HG02885 (cell line): ENCODE data around the gene EYA3.
A peak's percentile ranks its signal among the peaks of the same experiment; 100 is the strongest.

ENCODE experiments used
- ATAC-seq: cut with Tn5 transposase; IDR thresholded peaks from one replicate; pipeline ENCODE4 v1.9.1; 2021; ENCODE audit warnings: mild to moderate bottlenecking; ENCODE audit not compliant: unreplicated experiment, poor library complexity

The EYA3 gene

DNA sequence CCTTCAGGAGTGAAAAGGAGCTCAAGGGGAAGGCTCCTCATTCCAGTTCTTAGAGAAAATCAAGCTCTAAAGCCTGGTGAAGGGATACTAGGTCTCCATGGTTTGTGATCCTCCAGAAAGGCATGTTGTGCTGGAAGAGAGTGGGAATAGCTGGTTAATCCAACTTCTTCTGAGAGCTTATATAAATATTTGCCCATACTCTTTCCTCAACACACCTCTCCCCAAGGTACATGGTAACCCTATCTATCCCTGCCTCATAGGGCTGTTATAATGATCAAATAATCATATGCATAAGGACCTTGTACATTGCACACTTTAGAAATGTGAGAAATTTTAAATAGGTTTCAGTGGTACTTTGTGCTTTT lies 114.0 kb downstream of the EYA3 start:
- no peak for ATAC-seq

DNA sequence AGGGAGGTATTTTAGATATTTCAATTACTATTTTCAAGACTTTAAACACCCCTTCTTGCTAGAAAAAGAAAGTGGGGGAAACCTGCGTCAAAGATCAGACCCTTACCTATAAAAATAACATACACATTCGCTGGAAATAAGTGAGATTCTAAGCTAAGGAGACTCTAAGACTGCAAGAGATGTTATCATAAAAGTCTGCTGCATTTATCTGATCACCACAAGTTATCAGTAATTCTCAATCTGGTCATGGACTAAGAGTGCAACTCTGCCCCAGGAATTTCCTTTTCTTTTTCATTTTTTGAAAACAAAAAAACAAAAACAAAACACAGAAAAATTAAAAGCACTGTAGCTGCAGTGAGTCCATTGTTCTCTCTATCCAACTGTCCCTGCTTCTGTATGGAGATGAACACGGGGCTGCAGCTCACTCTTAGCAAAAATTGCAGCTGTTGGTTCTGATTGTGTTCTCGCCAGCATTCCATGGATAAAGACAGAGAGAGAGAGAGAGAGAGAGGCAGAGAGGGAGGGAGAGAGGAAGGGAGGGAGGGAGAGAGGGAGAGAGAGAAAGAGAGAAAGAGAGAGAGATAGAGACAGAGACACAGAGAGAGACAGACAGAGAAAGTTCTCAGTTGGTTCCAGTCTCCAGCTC lies 114.5 kb downstream of the EYA3 start:
- no peak for ATAC-seq

DNA sequence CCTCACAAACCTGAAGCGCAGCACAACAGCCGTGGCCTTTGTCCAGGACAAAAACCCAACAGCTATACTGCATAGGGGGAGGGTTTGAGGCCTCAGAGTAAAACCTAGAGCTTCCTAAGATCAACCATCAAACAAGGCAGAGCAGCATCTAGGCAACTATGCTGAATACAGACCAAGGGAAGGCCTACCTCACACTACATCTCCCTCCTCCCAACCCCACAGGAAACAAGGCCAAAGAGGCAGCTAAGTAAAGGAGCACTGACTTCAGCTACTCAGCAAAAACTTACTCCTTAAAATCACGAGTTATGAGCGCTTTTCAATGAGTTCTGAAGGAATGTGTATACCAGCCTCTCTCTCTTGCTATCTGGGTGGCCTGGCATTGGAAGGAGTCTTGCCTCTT lies 116.3 kb downstream of the EYA3 start:
- ATAC-seq = no peak

DNA sequence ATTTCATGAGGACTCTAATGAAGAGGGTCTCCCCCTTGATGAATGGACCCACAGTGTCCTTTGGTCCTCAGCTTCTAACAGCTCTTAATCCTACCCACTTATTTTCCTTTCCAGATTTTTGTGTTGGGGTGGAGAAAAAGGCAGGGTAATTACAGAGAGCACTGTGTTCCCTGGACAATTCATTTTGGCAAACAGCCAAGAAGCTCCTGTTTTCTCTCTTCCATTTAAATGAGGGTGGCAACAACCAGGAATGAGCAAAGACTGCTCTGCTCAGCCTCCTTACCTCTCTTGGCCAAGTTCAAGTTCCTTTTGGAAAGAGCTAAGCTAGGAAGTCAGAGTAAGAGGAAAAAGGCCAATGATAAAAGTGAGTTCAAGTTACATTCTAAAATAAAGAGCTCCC lies 116.7 kb downstream of the EYA3 start:
- no peak for ATAC-seq

DNA sequence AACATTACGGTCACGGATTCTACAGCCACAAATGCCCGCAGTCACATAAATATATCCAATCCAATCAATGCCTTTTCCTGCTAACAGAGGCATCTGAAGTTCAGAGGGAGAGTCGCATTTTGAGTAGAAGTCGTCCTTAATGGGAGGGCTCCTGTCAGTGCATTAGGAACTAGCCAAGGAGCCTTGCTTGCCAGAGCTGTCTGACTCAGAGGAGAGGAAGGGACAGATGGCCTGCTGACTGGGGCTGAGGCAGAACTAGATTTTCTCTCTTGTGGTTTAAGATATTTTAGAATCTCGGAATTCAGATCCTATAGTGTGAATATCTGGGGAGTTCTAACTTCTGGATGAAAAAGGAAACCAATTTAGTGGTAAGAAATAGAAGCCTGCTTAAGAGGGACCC lies 118.0 kb downstream of the EYA3 start:
- no peak for ATAC-seq

DNA sequence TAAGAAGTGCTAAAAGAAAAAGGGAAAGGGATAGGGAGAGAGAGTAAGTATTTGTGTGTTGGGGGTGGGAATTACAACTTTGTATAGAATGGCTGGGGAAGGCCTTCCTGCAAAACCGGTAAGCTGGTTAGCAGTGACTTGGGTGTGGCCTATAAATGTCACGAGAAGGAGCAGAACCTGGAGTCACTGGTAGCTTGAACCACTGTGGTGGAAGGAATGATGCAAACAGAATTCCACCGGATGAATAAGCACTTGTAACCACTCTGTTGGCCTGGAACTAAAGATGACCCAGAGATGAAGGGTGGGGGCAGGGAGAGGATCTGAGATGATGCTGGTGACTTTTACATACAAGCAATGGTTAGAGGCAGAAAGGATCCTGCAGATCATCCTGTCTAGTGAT lies 119.7 kb downstream of the EYA3 start:
- ATAC-seq = no peak

DNA sequence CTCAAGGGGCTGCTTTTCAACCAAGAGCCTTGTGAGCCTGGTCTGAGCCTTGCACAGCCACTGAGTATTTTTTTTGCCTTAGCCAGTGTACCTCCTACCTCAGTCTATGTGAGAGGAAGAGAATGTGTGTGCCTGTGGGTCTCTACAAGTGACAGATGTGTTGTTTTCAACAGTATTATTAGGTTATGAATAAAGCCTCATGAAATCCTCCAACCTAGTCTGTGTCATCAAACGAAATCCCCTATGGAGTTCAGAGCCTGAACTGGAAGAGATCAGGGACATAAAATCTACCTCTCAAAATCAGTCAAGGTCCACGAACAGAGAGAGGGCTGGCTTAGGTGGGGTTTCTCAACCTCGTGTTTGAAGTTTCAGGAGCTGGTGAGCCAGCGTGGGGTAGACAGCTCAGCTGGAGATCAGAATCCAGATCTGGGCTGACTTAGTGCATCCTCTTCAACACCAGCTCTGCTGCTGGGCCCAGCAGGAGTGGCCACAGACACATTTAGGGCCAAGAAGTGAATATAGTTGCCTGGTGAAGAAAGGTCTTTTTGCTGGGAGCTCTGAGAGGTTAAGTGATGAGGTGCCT lies 120.4 kb downstream of the EYA3 start:
- no peak for ATAC-seq

DNA sequence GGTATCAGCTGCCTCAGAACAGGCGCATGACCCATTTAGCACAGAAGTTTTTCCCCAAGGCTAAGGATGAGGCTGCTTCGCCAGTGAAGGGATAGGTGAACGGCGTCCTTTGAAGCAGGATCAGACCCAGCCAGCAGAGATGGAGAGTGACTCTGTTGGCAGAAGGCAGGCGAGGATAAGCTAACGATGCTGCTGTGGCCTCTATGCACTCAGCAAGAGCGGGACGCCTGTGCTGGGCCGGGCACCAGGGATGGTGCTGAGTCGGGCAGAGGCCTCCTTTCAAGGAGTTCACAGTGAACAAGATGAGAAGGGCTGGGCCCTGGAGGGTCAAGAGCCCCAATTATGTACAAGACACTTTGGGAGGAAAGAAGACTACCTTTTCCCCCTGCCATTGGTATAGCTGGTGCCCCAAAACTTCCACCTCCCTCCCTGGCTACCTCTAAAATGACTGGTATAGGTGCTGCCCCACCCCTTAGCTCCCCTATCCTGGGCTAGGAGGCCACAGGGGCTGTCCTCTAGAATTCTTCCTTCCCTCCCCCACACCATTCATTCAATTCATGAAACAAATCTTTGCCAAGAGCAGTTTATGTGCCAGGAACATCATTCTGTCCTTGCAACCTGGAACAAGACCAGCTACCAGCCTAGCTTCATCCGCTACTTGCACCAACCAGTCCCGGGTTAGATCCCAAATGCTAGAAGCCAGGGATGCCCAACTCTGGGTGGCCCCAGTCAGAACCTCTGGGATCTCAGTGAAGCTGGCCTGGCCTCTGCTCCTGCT lies 121.1 kb downstream of the EYA3 start:
- ATAC-seq = no peak

DNA sequence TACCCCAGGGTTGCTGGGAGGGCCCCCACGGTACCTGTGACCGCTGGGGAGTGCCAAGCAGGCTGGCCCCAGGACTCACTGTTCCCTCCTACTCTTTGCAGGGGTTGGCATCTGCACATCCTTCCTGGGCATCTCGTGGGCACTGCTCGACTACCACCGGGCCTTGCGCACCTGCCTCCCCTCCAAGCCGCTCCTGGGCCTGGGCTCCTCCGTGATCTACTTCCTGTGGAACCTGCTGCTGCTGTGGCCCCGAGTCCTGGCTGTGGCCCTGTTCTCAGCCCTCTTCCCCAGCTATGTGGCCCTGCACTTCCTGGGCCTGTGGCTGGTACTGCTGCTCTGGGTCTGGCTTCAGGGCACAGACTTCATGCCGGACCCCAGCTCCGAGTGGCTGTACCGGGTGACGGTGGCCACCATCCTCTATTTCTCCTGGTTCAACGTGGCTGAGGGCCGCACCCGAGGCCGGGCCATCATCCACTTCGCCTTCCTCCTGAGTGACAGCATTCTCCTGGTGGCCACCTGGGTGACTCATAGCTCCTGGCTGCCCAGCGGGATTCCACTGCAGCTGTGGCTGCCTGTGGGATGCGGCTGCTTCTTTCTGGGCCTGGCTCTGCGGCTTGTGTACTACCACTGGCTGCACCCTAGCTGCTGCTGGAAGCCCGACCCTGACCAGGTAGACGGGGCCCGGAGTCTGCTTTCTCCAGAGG lies 121.9 kb downstream of the EYA3 start:
- ATAC-seq = no peak

DNA sequence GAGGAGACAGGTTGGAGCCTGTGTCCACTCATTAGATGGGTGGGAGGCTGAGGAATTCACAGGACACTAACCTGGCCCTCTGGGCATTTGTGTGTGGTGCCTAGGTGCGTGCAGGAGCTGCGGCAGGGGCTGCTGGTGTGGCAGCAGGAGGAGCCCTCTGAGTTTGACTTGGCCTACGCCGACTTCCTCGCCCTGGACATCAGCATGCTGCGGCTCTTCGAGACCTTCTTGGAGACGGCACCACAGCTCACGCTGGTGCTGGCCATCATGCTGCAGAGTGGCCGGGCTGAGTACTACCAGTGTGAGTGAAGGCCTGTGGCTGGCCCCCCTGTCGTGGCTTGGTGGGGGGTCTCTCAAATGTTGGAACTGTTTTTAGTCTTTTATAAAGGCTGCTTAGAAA lies 125.0 kb downstream of the EYA3 start:
- ATAC-seq = no peak

DNA sequence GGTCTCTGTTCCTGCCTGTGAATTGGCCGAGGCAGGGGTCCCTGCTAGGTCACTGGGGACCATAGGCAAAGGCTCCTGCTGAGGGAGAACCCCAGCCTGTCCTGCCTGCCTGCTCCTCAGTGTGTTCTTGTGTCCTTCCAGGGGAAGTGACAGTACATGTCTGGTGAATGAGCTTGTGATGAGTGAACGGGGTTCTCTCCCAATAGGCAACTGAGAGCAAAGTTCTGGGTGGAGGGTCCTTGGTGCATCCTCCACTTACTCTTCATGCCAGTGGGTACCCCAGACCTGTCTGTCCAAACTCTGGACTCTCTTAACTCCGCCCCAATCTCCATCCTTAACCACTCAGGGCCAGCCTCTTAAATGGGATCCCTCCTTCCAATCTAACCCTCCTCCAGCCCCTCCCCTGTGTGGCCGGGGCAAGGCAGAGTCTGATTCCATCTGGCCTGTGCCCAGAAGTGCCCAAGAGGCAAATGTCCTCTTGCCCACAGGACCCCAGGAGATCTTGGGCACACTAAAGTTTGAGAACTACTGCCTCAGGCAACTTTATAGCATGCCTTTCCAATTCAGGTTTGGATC lies 126.7 kb downstream of the EYA3 start:
- ATAC-seq = no peak

DNA sequence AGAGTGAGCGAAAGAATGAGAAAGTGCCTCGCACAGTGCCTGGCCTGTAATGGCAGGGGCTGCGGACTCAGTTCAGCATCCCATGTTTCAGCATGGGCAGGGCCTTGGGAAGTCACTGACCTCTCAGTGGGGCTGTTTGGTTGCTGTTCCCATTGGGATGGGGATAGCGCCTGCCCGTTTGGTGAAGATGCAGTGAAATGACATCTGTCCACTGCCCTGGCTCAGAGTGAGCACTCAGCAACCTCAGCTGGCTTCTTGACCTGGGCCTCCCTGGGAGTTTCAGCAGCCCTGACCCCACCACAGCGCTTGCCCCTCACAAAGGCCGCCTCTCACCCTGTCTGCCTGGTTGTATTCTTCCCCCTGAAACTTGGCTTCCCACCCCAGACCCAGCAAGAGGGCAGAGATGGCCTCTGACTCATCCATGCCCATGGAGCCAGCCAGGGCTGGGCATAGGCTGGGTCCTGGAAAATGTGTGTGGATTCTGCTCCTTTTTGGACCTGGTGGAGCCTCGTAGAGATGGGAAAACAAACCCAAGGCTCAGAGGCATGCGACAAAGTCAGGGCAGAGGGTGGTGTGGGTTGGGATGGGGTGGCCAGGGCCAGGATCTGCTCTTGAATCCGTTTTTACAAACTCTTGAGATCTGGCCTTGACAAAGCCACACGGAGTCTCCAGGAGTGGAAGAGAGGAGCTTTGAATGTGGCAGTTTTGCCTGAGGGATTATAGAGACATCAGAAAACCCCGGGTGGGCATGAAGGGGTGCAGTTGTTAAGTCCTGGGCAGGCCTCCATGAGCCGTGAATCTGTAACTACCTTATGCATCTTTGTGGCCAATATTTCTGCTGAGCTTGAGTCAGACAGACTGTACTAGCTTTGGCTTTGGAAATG lies 127.4 kb downstream of the EYA3 start:
- ATAC-seq = no peak

DNA sequence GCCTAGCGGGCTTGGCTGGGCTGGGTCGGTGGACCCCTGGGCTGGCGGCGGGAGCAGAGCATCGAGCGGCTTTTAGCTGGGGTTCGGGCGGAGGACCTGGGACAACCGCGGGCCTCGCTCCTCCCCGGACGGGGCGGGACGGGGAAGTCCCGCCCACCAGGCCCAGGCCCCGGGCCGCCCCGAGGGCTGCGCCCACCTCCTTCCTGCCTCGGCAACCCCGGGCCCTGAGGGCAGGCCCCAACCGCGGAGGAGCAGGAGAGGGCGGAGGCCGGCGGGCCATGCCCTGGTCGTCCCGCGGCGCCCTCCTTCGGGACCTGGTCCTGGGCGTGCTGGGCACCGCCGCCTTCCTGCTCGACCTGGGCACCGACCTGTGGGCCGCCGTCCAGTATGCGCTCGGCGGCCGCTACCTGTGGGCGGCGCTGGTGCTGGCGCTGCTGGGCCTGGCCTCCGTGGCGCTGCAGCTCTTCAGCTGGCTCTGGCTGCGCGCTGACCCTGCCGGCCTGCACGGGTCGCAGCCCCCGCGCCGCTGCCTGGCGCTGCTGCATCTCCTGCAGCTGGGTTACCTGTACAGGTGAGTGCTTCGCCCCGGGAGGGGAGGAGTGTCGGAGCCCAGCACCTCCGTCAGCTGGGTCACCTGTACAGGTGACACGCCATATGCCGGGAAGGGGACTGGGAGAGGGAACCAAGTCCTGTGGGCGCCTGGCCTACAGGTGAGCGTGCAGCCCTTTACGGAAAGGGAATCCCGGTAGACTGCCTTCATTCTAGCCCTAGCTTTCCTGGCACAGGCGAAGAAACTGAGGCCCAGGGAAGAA lies 128.4 kb downstream of the EYA3 start, which contains the start of gene XKR8:
Gene XKR8 (plus strand): TSS at position 182 of the 812 bp plus-strand sequence. CDS start 97 bp downstream, at position 279.
- ATAC-seq = peak; percentile 86

DNA sequence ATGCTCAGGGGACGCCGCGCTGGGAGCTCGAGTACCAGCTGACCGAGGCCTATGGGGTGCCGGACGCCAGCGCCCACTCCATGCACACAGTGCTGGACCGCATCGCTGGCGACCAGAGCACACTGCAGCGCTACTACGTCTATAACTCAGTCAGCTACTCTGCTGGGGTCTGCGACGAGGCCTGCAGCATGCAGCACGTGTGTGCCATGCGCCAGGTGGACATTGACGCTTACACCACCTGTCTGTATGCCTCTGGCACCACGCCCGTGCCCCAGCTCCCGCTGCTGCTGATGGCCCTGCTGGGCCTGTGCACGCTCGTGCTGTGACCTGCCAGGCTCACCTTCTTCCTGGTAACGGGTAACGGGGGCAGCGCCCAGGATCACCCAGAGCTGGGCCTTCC lies 129.9 kb downstream of the EYA3 start:
- ATAC-seq = no peak

DNA sequence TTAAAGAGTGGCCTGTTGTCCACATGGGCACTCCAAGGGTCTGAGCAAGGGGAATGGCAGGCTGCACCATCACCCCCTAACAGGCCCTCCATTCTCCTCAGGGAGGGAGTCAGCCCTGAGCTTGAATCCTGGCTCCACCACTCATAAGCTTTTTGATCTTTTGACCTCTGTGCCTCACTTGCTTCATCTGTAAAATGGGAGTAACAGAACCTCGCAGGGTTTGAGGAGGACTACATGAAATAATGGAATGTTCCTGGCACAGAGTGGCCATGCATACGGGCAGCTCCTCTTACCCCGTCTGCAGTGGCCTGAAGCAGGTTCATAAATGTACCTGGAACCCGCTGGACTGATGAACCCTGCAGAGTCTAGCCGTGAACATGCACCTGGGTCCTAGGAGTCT lies 130.8 kb downstream of the EYA3 start:
- no peak for ATAC-seq

DNA sequence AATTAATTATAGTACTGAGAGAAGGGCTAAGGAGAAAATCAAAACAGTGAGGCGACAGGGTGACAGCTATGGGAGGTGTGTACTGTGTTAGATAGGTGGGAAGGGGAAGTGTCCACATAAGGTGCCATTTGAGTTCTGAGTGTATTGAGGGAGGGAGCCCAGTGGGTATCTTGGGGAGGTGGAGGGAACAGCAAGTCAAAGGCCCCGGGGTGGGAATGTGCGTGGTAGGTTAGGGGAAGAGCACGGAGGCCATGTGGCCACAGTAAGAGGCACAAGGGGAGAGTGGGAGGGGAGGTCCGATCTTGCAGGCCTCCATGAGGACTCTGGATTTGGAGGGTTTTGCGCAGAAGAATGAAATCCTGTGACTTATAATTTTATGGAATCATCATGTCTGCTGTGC lies 131.6 kb downstream of the EYA3 start:
- no peak for ATAC-seq

DNA sequence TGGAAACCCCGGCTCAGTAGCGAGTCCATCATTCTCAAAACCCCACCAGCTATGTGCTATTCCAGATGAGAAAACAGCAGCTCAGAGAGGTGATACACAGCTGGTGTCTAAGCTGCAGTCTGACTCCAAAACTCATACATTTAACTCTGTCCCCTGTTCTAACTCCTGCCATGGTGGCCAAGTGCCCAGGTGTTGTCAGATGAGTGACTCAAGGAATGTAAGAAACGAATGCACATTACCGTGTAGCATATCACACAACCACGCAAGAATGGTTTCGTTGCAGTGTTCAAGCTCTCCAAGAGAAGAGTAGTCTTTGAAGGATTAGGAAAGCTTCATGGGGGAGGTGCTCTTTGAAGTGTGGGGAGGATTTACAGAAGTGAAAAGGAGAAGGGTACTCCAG lies 133.3 kb downstream of the EYA3 start:
- no peak for ATAC-seq

DNA sequence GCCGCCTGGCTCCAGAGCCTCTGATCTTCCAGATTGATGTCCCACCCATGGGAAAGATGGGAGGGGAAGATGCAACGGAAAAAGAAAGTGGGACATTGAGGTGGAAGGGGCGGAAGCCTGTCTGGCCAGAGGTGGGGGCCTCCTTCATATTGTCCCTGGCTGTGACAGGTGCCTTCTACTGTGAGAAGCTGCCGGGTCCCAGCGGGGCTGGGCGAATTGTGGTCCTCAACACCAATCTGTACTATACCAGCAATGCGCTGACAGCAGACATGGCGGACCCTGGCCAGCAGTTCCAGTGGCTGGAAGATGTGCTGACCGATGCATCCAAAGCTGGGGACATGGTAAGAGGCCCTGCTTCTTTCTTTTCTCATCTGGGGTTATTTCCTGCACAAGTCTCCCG lies 134.2 kb downstream of the EYA3 start:
- ATAC-seq = no peak

DNA sequence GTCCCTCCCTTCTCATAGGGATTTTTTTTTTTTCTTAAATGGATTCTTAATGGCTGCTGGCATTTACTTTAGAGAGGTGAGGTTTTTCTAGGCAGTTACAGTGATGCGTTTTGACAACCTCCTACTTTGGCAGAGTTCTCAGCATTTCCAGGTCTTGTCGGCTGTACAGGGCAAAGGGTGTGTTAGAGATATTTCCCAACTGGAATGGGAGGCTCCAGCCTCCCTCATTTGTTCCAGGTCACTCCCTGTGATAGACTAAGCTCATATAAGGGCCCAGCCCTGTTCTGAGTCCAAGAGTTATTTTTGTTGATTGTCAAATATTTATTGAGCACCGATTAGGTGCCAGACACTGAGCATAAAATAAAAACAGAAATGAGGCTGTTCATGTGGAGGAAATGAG lies 136.3 kb downstream of the EYA3 start:
- ATAC-seq = no peak
